SJSA1 (cell line): ENCODE measurements around the gene SLC12A3. TPM values are rescaled to one million over a fixed set of nuclear protein-coding genes. Genes with fewer than 3 reads are reported as not detected.

Source experiments
- DNase-seq, 2 experiments: peaks; one replicate each; pipeline ENCODE4 v3.0.0-alpha.2; 2015 to 2020; ENCODE audit warnings: low spot score in 2 of 2, low read depth in 1 of 2
- H3K27ac ChIP-seq: fragments of 250-450 bp; sonication (Bioruptor Pico); 2 replicates; pipeline ENCODE4 v1.5.1; 2020; ENCODE audit warnings: mild to moderate bottlenecking, moderate library complexity
- H3K27me3 ChIP-seq: fragments of 250-450 bp; sonication (Bioruptor Pico); replicated peaks from 2 replicates; pipeline ENCODE4 v1.5.1; 2020; ENCODE audit warnings: mild to moderate bottlenecking, moderate library complexity
- H3K36me3 ChIP-seq: fragments of 250-450 bp; sonication (Bioruptor Pico); 2 replicates; pipeline ENCODE4 v1.5.1; 2020; ENCODE audit warnings: mild to moderate bottlenecking
- H3K4me1 ChIP-seq: fragments of 250-450 bp; sonication (Bioruptor Pico); replicated peaks from 2 replicates; pipeline ENCODE4 v1.6.1; 2021; ENCODE audit warnings: mild to moderate bottlenecking
- H3K4me3 ChIP-seq: fragments of 250-450 bp; sonication (Bioruptor Pico); 2 replicates; pipeline ENCODE4 v1.5.1; 2020; ENCODE audit warnings: mild to moderate bottlenecking
- H3K9me3 ChIP-seq: fragments of 250-450 bp; sonication (Bioruptor Pico); replicated peaks from 2 replicates; pipeline ENCODE4 v1.5.1; 2020; ENCODE audit warnings: mild to moderate bottlenecking
- total RNA-seq: library from RNA; depleted of rRNA; stranded (reverse); fragments of >200 nt; shearing (Covaris generic); gene quantifications from 2 replicates; pipeline ENCODE4 v1.2.3, GENCODE V29; 2014

SLC12A3 gene
- total RNA-seq, 1 experiment from 2014 or later: not detected

DNA sequence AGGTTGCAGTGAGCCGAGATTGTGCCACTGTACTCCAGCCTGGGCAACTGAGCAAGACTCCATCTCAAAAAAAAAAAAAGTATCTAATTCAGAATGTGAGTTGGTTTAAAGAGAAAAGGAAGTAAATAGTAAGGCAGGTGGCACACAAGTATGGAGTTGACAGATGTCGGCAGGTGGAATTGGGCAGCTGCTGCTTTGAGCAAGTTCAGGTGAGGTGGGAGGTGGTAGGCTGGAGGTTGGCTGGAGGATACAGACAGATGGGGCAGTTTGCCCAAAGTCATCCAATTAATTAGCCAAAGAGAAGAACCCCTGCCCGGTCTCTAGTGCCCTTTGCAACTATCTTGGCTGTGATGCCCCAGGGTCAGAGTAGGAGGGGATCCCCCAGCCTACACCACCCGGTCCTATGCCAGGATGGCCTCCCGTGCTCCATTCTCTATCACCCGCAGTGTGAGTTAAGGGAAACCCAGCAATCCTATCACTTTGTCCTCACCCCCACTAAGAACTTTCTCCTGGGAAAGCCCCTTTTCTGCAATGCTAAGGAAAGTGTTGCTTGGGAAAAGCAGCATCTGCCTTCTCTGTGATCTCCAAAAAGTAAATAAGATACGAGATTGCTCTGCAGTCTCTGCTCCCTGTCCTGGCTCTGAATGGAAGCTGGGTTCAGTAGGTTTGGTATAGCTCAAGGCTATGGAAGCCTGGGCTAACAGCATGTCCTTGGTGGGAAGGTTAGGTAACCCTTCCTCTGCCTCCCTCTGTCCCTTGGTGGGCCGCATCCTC is 32.2 kb downstream of the SLC12A3 start:
- H3K27ac ChIP-seq: no peak overlapping the region
- no peaks in the 10 kb centered on the region for H3K27me3 ChIP-seq
- H3K4me3 ChIP-seq: no peak overlapping the region
- H3K36me3 ChIP-seq: no peaks in the 10 kb centered on the region
- H3K9me3 ChIP-seq: no peaks in the 10 kb centered on the region
- DNase-seq: no peak
- H3K4me1 ChIP-seq: no peaks in the 10 kb centered on the region

DNA sequence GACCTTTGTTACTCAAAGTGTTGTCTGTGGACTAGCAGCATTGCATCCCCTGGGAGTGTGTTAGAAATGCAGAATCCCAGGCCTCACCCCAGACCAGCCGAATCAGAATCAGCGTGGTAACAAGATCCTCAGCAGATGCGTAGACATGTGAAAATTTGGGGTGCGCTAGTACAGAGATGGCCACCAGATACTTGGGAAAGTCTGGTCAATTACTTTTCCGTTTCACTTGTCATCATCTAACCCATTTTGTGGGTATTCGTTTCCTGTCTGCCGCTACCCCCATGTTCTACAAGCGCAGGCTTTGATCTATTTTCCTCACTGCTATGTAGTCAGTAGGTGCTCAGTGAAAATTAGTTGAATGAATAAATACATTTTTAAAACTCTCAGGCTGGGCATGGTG is 33.8 kb downstream of the SLC12A3 start:
- no peak overlapping the region for H3K4me3 ChIP-seq
- no peaks in the 10 kb centered on the region for H3K9me3 ChIP-seq
- no peaks in the 10 kb centered on the region for H3K4me1 ChIP-seq
- no peak overlapping the region for H3K27ac ChIP-seq
- H3K36me3 ChIP-seq: no peaks in the 10 kb centered on the region
- no peaks in the 10 kb centered on the region for H3K27me3 ChIP-seq
- DNase-seq: no peak

DNA sequence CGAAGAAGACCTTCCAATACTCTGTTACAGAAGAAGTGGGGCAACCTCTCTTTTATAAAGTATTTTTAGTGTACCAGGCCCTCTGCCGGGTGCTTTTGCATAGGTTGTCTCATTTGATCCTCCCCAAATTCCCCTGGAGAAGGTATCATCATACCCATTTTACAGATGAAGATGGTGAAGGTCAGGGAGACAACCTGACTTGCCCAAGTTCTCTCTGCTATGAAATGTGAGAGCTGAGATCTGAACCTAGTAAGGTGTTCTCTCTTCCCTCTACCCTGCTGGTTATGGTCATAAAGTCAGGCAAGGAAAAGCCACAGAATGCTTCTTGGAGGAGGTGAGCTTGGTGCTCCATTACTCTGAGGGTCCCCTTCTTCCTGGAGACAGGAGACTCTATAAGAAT is 38.9 kb downstream of the SLC12A3 start:
- Histone ChIP-seq H3K27me3 (no peaks in the 10 kb centered on the region), H3K4me1 (peaks cover 3% of the 10 kb centered on the region; the same call in 1 of the 2 replicates), H3K9me3 (no peaks in the 10 kb centered on the region), H3K4me3 (no peak overlapping the region), H3K27ac (no peak overlapping the region), H3K36me3 (no peaks in the 10 kb centered on the region)
- no peak for DNase-seq

DNA sequence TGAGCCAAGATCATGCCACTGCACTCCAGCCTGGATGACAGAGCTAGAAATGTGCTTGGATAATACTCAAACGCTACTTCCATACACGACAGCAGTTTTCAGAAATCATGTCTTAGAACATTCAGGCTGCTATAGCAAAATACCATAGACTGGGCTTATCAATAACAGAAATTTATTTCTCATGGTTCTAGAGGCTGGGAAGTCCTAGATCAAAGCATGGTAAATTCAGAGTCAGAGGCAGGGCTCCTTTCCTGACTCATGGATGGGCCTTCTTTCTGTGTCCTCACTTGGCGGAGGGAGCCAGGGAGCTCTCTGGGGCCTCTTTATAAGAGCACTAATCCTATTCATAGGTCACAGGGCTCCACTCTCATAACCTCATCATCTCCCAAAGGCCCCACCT is 42.4 kb downstream of the SLC12A3 start:
- Histone ChIP-seq H3K27ac (no peak overlapping the region), H3K9me3 (no peaks in the 10 kb centered on the region)

DNA sequence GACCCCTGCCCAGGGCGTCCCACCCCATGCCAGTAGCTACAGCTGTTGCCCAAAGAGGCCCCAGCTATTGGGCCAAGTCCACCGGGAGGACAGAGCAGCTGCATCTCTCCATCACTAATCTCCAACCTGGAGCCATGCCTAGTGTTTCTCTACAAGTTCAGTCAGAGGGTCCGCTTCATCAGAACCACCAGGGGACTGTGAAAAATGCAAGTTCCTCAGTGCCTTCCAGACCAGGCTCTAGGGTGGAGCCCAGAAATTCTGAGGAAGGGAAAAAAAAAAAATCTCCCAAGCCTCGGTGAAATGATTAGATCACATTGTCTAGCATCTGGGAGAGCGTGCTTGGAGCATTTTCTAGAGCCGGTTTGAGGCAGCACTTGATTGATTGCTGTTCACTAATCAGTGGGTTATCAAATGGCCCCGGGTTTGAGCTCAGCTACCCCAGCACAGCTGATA is 44.5 kb downstream of the SLC12A3 start:
- no peaks in the 10 kb centered on the region for H3K27me3 ChIP-seq
- H3K4me3 ChIP-seq: no peak overlapping the region
- H3K27ac ChIP-seq: peak overlapping the region; percentile 84
- H3K4me1 ChIP-seq: peaks cover 38% of the 10 kb centered on the region
- no peak for DNase-seq
- no peaks in the 10 kb centered on the region for H3K9me3 ChIP-seq
- no peaks in the 10 kb centered on the region for H3K36me3 ChIP-seq

More for the DNA sequence above, 42.4 kb downstream of the SLC12A3 start:
- no peak for DNase-seq
- Histone ChIP-seq H3K36me3 (no peaks in the 10 kb centered on the region), H3K4me1 (peaks cover 31% of the 10 kb centered on the region), H3K4me3 (no peak overlapping the region), H3K27me3 (no peaks in the 10 kb centered on the region)

DNA sequence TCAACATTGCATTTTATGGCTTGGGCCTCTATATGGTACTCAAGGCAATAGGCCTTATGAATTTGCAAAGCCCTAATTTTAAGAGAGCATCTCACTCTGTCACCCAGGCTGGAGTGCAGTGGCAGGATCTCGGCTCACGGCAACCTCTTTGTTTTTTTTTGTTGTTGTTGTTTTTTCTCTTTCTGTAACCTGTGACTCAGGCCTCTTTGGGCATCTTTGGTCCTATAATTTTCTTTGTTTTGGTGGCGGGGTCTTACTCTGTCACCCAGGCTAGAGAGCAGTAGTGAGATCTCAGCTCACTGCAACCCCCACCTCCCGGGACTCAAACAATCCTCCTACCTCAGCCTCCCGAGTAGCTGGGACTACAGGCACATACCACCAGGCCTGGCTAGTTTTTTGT is 45.1 kb downstream of the SLC12A3 start:
- no peaks in the 10 kb centered on the region for H3K9me3 ChIP-seq
- peak overlapping the region; percentile 84 for H3K27ac ChIP-seq
- peak in 1 of 2 experiments; percentile 11 for DNase-seq
- no peak overlapping the region for H3K4me3 ChIP-seq
- H3K27me3 ChIP-seq: no peaks in the 10 kb centered on the region
- H3K36me3 ChIP-seq: no peaks in the 10 kb centered on the region
- peaks cover 40% of the 10 kb centered on the region for H3K4me1 ChIP-seq

DNA sequence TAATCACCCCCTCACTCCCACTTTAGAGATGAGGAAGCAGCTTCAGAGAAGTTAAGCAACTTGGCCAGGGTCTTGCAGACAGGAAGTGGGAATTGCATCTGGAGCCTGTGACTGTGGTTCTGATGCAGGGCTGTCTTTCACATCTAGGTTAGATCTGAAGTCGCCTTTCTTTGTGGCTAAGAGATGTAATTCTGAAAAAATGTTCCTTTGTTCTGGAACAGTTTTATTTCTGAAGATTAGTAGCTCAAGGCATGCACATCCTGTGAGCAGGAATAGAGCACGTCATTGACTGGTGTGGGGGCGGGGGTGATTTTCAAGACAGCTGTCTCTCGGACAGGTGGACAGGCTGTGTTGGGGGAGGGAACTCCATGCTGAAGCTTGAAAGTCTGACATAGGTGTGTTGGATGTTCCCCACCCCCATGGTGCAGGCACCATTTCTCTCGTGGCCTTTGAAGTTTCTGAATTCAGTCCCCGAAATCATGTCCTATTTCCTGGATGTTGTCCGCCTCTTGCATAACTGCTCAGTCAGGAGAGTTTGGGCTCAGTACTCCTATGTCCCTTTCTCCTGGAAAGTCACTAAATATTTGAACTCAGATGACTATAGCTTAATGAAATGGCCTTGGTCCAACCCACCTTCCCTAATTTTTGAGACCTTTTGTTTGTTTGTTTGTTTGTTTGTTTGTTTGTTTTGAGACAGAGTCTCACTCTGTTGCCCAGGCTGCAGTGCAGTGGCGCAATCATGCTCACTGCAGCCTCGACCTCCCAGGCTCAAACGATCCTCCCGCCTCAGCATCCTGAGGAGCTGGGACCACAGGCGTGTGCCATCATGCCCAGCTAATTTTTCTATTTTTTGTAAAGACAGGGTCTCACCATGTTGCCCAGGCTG is 45.9 kb downstream of the SLC12A3 start:
- Histone ChIP-seq H3K27me3 (no peaks in the 10 kb centered on the region), H3K36me3 (no peaks in the 10 kb centered on the region), H3K4me3 (no peak overlapping the region), H3K27ac (peak overlapping the region; percentile 84), H3K9me3 (no peaks in the 10 kb centered on the region), H3K4me1 (peaks cover 48% of the 10 kb centered on the region)
- peak; percentile 59 to 62 for DNase-seq

DNA sequence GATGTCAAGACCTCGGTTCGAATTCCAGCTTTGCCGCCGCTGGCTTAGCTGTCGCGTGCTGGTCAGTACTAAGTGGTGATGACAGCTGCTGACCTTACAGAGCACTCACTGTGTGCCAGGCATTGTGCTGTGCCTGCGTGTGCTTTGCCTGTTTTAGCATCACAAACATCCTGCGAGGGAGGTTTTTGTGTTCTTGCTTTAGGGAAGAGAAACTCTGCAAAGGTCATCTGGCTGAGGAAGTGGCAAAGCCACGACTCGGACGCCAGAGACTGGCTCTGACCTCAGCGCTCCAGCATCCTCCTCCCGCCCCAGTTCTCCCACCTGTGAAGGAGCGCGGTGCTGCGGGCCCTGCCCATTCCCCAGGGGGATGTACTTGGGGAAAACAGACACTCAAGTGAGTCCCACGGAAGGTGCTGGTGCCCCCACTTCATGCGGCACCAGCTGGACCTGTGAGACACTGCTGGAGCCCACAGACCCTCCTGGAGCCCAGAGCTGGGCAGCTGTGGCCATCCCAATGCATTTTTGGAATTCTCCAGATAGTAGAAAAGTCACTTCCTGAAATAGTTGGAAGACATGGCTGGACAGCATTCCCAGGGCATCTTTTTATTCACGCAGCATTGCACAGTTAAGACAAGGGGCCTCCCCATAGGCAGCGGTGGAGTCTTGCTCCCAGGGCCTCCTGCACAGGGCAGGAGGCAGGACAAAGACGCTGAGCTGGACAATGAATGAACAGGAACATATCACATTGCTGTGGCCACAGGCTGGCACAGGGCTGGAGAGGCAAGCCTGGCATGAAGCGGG is 47.0 kb downstream of the SLC12A3 start:
- no peaks in the 10 kb centered on the region for H3K36me3 ChIP-seq
- H3K4me1 ChIP-seq: peaks cover 51% of the 10 kb centered on the region
- peak overlapping the region; percentile 27; the same call in 1 of the 2 replicates for H3K27ac ChIP-seq
- peak in 1 of 2 experiments; percentile 50 for DNase-seq
- no peaks in the 10 kb centered on the region for H3K9me3 ChIP-seq
- H3K27me3 ChIP-seq: no peaks in the 10 kb centered on the region
- no peak overlapping the region for H3K4me3 ChIP-seq

DNA sequence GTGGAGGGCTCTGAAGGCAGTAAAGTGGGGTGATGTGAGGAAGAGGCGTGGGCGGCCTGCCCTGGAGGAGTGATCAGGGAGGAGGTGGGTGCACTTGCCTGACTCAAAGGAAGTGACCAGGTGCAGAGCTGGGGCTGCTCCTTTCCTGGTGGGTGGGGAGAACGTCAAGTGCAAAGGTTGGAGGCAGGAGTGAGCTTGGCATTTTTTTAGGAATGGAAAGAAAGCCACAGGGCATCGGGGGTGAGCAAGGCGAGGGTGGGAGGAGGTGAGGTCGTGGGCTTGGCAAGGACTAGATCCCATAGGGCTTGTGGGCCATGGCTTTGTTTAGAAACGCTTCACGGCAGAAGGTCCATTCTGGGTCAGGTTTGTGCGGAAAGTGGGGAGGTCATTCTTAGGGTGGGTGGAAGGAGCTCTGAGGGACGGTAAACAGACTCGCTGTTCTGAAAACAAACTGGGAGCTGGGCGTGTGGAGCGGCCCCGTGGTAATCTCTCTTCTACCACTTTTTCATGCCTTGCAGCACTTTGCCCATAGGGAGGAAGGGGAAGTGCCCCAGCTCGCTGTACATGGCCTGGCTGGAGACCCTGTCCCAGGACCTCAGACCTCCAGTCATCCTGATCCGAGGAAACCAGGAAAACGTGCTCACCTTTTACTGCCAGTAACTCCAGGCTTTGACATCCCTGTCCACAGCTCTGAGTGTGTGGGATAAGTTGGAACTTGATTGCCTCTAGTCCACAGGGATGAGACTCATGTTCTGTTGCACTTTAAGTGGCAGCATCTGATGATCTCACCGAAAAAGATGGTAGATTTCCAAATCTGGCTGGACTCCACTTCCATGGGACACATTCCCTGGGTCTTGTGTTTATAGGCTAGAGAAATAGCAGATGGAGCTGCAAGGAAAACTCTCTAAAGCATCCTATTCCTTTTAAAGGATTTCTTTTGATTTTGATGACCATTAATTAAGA is 48.0 kb downstream of the SLC12A3 start:
- Histone ChIP-seq H3K4me1 (peaks cover 51% of the 10 kb centered on the region), H3K36me3 (no peaks in the 10 kb centered on the region), H3K27me3 (no peaks in the 10 kb centered on the region), H3K9me3 (no peaks in the 10 kb centered on the region), H3K27ac (no peak overlapping the region), H3K4me3 (no peak overlapping the region)
- no peak for DNase-seq

DNA sequence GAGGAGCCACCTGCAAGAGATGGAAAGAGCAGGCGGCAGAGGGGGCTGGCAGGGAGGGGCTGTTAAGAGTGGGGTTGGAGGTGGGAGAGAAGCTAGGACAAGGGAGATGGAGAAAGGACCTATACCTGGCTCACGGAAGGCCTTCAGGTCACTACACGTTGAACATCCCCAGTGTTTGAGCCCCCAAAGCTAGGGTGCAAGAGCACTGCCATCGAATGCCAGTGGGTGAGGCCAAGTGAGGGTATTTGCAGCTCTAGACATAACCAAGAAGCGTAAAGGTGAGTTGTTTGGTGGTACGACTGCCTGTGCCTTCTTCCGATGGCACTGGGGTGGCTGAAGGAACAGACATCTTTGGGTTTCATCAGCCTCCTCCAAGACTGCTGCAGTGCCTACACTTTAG is 49.9 kb downstream of the SLC12A3 start:
- H3K36me3 ChIP-seq: no peaks in the 10 kb centered on the region
- H3K27me3 ChIP-seq: no peaks in the 10 kb centered on the region
- no peaks in the 10 kb centered on the region for H3K9me3 ChIP-seq
- no peak overlapping the region for H3K4me3 ChIP-seq
- H3K27ac ChIP-seq: no peak overlapping the region
- DNase-seq: no peak
- H3K4me1 ChIP-seq: peaks cover 46% of the 10 kb centered on the region

DNA sequence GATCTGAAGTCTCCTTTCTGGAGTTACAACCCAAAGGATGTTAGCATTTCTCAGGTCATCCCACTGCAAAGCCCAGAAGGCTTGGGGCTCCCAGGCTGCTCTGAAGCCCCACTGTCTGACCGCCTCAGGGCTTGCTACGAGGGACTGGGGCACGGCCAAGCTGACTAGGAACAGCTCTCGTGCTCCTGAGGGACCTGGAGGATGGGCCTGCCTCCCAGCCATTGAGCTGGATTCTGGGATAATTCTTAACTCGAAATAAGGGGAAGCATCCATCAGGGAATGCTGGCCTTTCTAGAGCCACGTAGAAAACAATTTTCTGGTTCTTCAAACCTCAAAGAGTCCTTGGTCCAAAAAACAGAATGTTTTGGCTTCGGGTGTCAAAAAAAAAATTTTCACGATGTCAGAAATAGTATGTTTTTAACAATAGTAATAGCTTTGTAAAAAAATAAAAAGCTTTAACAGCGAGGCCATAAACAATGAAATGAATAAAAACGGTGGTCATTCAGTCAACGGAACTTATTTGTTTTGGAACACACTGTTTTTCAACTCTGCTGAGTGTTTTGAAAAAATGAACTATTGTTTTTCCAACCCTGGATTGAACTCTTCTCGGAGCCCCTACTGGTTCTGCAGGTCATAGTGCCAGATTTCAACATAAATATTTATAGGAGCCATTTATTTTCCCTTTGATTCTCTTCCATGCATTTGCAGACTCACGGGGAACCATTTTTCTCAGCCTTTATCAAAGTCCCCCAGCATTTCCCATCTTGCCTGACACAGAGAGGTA is 50.5 kb downstream of the SLC12A3 start:
- peak in 1 of 2 experiments; percentile 24 for DNase-seq
- Histone ChIP-seq H3K36me3 (no peaks in the 10 kb centered on the region), H3K9me3 (no peaks in the 10 kb centered on the region), H3K4me3 (no peak overlapping the region), H3K4me1 (peaks cover 39% of the 10 kb centered on the region), H3K27me3 (no peaks in the 10 kb centered on the region), H3K27ac (no peak overlapping the region)
